Measurements from ENCODE around the gene TTC7B.
"Not testable (repeated sequence)": the region's sequence is repeated elsewhere in the genome, so short reads cannot be mapped to it uniquely, and the experiment has no call there.

Gene TTC7B

GRCh38 chr14:90536511-90537191, 279.6 kb downstream of the TTC7B start:
- DNase-seq, result no peak

- no peak for DNase-seq
Measured at GRCh38 chr14:90536092-90536491, 280.1 kb downstream of the TTC7B start.

DNA sequence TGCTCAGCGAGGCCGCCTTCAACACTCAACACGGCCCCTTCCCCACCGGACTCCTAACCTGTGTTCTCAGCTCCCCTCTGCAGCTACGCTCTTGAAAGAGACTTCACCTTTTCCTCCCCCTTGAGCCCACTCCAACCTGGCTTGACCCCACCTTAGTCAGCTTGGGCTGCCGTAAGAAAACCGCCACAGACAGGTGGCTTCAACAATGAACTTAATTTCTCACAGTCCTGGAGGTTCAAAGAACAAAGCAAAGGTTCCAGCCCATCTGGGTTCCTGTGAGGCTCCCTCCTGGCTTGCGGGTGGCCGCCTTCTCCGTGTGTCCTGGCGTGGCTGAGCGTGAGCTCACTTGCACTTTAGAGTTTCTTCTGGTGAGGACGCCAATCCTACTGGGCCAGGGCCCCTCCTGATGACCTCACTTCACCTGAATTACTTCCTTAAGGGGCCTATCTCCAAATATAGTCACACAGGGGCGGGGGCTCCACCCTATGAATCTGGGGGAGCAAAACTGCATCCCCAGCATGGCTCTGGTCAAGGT, 280.6 kb downstream of the TTC7B start:
- DNase-seq, result no peak

DNA sequence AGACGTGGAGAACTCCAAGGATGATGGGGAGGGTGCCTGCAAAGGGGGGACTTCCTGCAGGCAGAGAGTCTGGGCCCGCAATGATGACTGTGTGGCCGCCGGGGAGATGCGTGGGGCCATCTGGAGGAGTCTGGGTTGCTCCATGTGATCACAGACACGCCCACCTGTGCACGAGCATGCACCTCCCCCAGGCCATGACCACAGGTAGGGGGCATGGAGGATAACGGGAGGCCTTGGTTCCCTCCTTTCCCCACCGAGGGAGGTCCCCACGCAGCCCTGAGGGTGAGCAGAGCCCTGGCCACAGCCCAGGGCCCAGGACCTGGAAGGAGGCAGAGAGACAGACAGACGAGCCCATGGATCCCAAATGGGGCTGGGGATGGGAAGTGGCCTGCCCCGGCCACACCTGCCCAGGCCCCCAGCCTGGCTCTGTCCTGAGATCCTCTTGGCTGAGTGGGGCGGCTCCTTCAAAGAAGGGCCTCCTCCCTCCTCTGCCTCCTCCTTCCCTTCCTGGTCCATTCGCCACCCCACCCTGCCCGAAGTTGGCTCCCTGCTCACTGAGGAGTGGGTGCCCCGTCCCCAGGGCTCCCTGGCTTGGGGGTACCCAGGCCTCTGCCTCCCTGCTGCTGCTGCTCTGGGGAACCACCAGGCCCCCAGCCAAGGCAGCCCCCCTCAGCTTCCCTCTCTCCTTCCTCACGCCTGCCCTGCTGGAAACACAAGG, 281.2 kb downstream of the TTC7B start:
- DNase-seq, result no peak

- DNase-seq, result no peak
Measured at GRCh38 chr14:90534091-90534837, 282.0 kb downstream of the TTC7B start.

DNA sequence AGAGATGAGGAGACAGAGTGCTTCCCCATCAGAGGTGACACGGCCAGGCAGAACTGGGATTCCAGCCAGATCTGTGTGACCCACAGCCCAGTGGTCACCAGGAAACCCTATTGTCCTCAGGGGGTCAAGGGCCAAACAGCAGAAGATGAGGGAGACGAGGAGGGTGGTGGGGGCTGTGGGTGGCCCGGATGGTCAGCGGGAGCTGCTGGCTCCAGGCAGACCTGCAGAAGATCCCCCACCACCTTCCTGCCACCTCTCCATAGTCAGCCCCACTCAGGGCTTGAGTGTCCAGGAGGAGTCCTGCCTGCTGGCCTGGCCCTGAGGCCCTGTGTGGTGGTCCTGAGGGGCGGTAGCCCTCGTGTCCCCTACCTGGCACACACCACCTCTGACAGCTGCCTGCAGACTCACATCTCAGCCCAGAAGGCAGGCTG, 282.6 kb downstream of the TTC7B start:
- no peak for DNase-seq

- DNase-seq, result no peak
Measured at GRCh38 chr14:90532826-90533525, 283.3 kb downstream of the TTC7B start.

GRCh38 chr14:90531497-90531896, 284.7 kb downstream of the TTC7B start:
- no peak for DNase-seq

GRCh38 chr14:90530523-90530922, 285.7 kb downstream of the TTC7B start:
- no peak for DNase-seq

DNA sequence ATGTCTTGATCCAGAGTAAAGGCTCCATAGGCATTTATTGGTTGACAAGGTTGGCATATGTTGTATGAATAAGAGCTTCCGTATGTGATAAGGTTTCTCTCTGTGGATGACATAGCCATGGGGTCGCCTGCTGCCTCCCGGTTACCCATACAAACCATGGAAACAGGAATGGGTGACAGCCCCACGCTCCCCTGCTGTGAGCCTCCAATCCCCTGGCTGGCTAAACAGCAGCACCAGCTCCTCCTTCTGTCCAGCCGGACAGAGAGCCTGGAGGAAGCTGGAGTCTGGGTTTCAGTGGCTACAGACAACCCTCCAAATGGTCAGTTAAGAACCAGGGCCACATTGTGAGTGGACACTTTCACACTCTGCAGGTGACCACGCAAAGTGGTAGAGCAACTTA, 288.3 kb downstream of the TTC7B start:
- no peak for DNase-seq

GRCh38 chr14:90526536-90526935, 289.7 kb downstream of the TTC7B start:
- DNase-seq, result not testable (repeated sequence)

- not testable (repeated sequence) for DNase-seq
Measured at GRCh38 chr14:90525353-90526028, 290.7 kb downstream of the TTC7B start.

- DNase-seq, result no peak
Measured at GRCh38 chr14:90523961-90524875, 292.0 kb downstream of the TTC7B start.

DNA sequence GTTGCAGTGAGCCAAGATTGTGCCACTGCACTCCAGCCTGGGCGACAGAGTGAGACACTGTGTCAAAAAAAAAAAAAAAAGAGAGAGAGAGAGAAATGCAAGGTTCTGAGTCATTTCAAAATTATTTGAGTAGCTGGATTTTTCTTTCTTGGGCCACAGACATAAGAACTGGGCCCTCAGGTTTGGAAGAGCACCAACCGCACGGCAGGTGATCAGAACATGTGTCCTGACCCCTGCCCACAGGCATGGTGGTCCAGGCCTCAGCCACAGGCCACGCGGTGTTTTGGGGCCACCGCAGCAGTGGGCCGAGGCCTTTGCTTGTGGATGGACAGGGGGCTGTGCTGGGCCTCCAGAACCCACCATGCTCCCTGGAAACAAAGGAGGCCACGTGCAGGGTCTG, 292.7 kb downstream of the TTC7B start:
- no peak for DNase-seq

DNA sequence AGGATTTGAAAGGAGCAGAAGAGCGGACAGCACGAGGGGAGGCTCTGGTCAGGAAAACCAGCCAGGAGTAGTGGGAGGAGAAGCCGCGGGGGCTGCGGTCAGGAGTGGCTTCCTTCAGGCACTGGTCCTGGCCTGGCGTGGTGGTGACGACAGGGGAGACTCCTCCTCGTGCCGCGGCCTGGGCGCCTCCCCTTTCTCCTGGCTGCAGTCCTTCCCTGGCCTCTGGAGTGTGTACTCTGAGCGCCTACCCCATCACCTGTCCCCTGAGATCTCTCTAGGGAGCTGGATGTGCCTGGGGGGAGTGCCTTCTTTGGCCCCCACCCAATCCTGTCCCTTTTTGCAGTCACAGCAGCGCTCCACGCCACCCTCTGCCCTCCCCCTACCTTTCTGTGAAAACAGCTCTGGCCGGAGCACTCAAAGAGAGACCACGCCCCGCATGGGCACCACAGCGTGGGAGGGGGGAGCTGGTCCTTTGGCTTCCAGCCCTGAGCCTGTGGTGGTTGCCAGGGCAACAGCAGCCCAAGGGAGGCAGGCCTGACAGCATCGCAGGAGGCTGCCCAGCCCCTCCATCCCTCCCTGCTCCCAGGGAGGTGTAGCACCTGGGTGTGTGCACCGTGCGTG, 293.5 kb downstream of the TTC7B start:
- no peak for DNase-seq

- no peak for DNase-seq
Measured at GRCh38 chr14:90521930-90522483, 294.2 kb downstream of the TTC7B start.

GRCh38 chr14:90521084-90521929, 294.9 kb downstream of the TTC7B start:
- DNase-seq, result no peak

DNA sequence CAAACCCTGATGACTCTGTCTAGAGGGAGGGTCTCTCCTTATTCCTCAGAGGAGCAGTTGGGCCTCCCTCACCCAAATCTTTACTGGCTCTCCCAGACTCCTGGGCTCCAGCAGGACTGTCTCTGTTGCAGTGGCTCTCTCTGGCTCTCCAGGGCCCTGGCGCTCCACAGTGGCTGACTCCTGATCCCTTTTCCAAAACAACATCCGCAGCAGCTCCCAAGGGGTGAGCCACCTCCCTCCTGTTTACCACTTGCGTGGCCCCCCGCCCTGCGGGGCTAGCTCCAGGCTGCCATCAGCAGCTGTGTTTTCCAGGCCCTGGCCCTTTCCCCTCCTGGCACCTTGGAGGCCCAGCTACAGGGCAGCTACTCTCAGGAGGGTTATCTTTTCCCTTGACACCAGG, 295.9 kb downstream of the TTC7B start:
- DNase-seq, result no peak

GRCh38 chr14:90519262-90519920, 296.8 kb downstream of the TTC7B start:
- DNase-seq, result no peak
